HG03378 (cell line): ENCODE results near the gene TRAF3.
"Not testable (repeated sequence)": the region's sequence is repeated elsewhere in the genome, so short reads cannot be mapped to it uniquely, and the experiment has no call there.

Experiments used
- ATAC-seq: cut with Tn5 transposase; IDR thresholded peaks from one replicate; pipeline ENCODE4 v1.9.1; 2021; ENCODE audit warnings: mild to moderate bottlenecking, moderate library complexity; ENCODE audit not compliant: unreplicated experiment

TRAF3 gene

GRCh38 chr14:102918438-102918837 is 141.2 kb downstream of the TRAF3 start:
- ATAC-seq: no peak

- no peak for ATAC-seq
Observed at GRCh38 chr14:102920273-102920997, 143.2 kb downstream of the TRAF3 start.

- ATAC-seq: no peak
Observed at GRCh38 chr14:102920998-102921304, 143.7 kb downstream of the TRAF3 start.

GRCh38 chr14:102922490-102923200 is 145.4 kb downstream of the TRAF3 start, which contains the start of gene AMN:
TSS of gene AMN (plus strand) at chr14:102922663. CDS start at chr14:102922689, 26 bp downstream.
- no peak for ATAC-seq

GRCh38 chr14:102923201-102923924 is 146.1 kb downstream of the TRAF3 start:
- ATAC-seq: no peak

- ATAC-seq: no peak
Observed at GRCh38 chr14:102923925-102924486, 146.8 kb downstream of the TRAF3 start.

GRCh38 chr14:102924632-102925588 is 147.7 kb downstream of the TRAF3 start:
- ATAC-seq: no peak

DNA sequence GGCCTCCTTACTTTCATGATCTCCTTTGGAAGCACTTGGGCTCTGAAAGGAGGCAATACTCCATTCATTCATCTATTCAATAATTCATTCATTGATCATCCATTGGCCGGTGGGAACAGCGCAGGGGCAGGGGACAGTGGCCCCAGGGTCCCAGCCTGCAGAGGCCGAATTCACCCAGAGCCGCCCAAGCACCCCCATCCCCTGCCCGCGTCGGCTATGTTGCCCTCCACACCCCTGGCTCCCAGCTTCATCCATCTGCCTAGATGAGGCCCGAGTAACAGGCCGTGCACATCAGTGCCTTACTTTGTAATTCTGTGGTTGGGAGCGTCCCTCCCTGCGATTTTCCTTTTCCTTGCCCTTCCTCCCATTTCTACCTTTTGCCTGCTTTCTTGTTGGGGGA is 148.4 kb downstream of the TRAF3 start:
- no peak for ATAC-seq

DNA sequence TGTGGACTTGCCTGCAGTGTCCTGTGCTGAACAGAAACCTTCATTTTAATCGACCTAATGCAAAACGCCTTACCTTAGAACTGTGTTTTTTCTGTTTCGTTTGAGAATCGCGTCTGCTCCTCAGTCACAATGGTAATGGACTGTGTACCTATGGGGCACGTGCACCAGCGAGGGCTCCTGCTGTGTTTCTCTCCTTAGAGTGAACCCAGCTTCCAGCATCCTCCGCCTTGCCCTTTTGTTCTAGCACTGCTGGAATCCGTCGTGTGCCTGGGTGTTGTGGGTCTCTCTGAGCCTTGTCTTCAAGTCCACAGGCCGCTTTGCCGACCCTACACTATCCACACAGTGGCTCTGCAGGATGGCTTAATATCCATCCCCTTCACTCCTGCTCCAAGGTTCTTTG is 148.9 kb downstream of the TRAF3 start:
- ATAC-seq: no peak

DNA sequence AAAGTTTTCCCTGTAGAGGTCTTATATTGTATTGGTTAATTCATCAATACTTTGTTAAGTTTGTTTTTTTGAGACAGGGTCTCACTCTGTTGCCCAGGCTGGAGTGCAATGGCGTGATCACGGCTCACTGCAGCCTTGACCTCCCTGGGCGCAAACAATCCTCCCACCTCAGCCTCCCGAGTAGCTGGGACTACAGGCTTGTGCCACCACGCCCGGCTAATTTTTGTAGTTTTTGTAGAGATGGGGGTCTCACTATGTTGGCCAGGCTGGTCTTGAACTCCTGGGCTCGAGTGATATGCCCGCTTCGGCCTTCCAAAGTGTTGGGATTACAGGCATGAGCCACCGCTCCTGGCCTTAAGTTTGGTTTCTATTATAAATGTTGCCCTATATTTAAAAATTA is 149.6 kb downstream of the TRAF3 start:
- not testable (repeated sequence) for ATAC-seq

- no peak for ATAC-seq
Observed at GRCh38 chr14:102927346-102927877, 150.2 kb downstream of the TRAF3 start.

DNA sequence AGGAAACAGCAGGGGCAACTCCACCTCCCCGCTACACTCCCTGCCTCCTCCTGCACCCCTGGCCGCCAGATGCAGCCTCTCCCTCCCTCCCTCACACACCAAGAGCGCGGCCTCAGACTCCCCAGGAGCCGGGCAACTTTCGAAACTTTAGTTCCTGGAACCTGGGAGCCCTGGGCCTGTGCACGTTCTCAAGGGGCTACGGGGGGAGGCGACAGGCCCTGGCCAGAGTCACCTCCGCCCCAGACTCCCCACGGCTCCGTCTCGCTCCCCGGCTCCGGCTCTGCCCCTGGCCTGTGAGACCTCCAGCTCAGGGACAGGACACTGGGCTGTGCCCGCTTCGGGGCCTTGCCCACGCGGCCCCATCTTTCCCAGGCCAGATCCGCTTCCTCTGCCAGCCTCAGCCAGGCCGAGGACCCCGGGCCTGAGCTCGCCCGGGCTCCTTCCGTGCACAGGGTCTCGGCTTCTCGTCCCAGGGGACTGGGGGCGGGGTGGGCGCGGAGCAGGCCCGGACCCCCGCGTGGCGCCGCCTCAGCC is 150.7 kb downstream of the TRAF3 start:
- ATAC-seq: no peak

- no peak for ATAC-seq
Observed at GRCh38 chr14:102928412-102929240, 151.4 kb downstream of the TRAF3 start.

DNA sequence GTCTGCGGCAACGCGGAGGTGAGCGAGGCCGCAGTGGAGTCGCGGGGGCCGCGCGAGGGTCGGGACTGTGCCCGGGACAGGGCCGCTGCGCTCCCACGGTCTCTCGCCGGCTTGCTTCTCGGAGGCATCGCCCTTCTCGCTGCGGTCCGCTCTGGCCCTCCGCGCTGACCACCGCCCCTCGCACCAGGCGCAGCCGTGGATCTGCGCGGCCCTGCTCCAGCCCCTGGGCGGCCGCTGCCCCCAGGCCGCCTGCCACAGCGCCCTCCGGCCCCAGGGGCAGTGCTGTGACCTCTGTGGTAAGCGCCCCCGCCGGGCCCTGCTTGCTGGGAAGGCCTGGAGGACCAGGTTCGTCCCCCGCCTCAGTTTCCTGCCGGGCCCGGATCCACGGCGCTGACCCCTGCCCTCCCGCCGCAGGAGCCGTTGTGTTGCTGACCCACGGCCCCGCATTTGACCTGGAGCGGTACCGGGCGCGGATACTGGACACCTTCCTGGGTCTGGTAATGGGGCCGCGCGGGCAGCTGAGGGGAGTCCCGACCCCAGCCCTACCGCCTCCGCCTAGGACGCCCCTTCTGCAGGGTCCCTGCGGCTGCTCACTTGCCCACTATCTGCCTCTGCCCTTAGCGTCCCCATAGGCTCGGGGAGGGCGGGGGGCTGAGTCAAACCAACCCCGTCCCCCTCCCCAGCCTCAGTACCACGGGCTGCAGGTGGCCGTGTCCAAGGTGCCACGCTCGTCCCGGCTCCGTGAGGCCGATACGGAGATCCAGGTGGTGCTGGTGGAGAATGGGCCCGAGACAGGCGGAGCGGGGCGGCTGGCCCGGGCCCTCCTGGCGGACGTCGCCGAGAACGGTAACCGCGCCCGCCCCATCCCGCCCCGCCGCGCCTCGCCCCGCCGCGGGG is 152.2 kb downstream of the TRAF3 start:
- ATAC-seq: no peak

DNA sequence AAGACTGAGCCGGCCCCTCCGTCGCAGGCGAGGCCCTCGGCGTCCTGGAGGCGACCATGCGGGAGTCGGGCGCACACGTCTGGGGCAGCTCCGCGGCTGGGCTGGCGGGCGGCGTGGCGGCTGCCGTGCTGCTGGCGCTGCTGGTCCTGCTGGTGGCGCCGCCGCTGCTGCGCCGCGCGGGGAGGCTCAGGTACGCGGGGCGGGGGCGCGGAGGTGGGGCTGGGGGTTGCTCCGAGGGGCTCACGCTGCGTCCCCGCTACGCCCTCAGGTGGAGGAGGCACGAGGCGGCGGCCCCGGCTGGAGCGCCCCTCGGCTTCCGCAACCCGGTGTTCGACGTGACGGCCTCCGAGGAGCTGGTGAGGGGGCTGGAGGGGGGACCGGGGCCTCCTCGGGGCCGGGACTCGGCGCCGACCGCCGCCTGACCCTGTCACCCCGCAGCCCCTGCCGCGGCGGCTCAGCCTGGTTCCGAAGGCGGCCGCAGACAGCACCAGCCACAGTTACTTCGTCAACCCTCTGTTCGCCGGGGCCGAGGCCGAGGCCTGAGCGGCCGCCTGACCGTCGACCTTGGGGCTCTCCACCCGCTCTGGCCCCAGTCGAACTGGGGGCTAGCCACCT is 153.0 kb downstream of the TRAF3 start:
- ATAC-seq: no peak

DNA sequence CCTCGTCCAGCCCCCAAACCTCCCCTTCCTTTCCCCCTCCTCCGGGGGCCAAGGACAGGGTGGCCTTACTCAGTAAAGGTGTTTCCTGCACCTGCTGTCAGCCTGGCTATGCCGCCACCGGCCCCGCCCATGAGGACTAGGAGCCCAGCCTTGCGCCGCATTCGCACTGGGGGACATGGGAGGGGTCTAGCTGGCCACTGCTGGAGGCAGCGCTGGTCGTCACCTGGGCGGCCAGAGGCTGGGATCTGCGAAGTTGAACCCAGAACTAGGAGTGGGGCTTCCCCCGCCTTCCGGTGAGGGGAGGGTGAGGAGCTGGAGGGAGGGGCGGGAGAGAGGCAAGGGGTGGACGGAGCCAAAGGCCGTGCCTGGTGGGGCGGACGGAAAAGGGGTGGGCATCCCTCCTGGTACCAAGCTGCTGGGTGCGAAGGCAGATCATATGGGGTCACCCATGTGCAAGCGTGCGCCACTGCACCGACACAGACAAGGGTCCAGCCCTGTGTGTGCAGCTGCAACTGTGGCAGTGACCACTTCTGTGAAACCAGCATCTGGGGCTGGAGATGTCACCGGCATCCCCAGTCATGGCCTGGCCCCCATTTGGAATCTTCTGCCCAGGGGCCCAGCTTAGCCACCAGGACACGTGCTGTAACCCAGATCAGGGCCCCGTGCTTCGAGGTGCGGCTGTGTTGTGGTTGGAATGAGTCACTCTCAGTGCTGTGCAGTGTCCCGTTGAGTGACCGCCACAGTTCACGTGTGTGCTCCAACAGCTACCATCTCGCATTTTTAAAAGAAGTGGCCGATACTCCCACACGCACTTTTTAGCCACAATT is 153.7 kb downstream of the TRAF3 start:
- no peak for ATAC-seq
